Activated CD4-positive, alpha-beta memory T cell treated with anti-CD3 and anti-CD28 coated beads for 36 hours (primary cell): ENCODE data around the gene SLC43A1. TPM values are rescaled to one million over a fixed set of nuclear protein-coding genes. Genes with fewer than 3 reads are reported as not detected.
A peak's percentile ranks its signal among the peaks of the same experiment; 100 is the strongest.

Source experiments
- CTCF ChIA-PET: fragments of 350-600 bp; sonication (Branson Sonifier 250); formaldehyde crosslinking; loops from one replicate; lab custom pipeline; 2021; ENCODE audit warnings: antibody characterized with exemption, inconsistent platforms; lab: Charles Lee
- POLR2A ChIA-PET: fragments of 350-600 bp; sonication (Branson Sonifier 250); formaldehyde crosslinking; loops from one replicate; lab custom pipeline; 2021; ENCODE audit warnings: antibody characterized with exemption; lab: Charles Lee
- DNase-seq: peaks from one replicate; pipeline ENCODE4 v3.0.0-alpha.2; 2020
- H3K27ac Mint-ChIP-seq: one replicate; pipeline ENCODE4 v1.8.0; 2021; ENCODE audit warnings: mixed read lengths
- H3K27me3 Mint-ChIP-seq: one replicate; pipeline ENCODE4 v1.8.0; 2021; ENCODE audit warnings: mixed read lengths
- H3K36me3 Mint-ChIP-seq: one replicate; pipeline ENCODE4 v1.8.0; 2021; ENCODE audit warnings: mixed read lengths
- H3K4me1 Mint-ChIP-seq: one replicate; pipeline ENCODE4 v1.8.0; 2021; ENCODE audit warnings: low read depth, mixed read lengths
- H3K4me3 Mint-ChIP-seq: one replicate; pipeline ENCODE4 v1.8.0; 2021; ENCODE audit warnings: mild to moderate bottlenecking, mixed read lengths
- H3K9me3 Mint-ChIP-seq: one replicate; pipeline ENCODE4 v1.8.0; 2021; ENCODE audit warnings: mixed read lengths
- intact Hi-C: fragments of 100-400 bp; cut with micrococcal nuclease; formaldehyde crosslinking; loops from one replicate; pipeline ENCODE4 v1.15.1; 2023
- total RNA-seq, 2 experiments: library from RNA; stranded (reverse); gene quantifications; one replicate each; pipeline ENCODE4 v1.2.3, GENCODE V29; 2021

SLC43A1 gene
- total RNA-seq, 2 experiments from 2014 or later = 23.1 to 23.3 TPM

- DNase-seq = no peak
- H3K4me1 Mint-ChIP-seq = no peaks in the 10 kb centered on the region
- intact Hi-C loops = no loop called here
- no peaks in the 10 kb centered on the region for H3K36me3 Mint-ChIP-seq
- H3K4me3 Mint-ChIP-seq = no peak overlapping the region
- H3K9me3 Mint-ChIP-seq = no peaks in the 10 kb centered on the region
- no peaks in the 10 kb centered on the region for H3K27me3 Mint-ChIP-seq
- no peak overlapping the region for H3K27ac Mint-ChIP-seq
- ChIA-PET CTCF (interaction anchor here (0.7 to 1.2 kb wide), 3 partner anchors 11 to 72 kb away, joined by 3 to 4 read pairs (median 3); no protein-coding TSS in a partner anchor), POLR2A (no interaction called here)
Measured at GRCh38 chr11:57467508-57468157, 47.9 kb downstream of the SLC43A1 start.

GRCh38 chr11:57466680-57467079 lies 48.8 kb downstream of the SLC43A1 start:
- H3K27ac Mint-ChIP-seq = no peak overlapping the region
- H3K27me3 Mint-ChIP-seq = peaks cover 6% of the 10 kb centered on the region
- H3K4me1 Mint-ChIP-seq = no peaks in the 10 kb centered on the region
- H3K4me3 Mint-ChIP-seq = no peak overlapping the region
- intact Hi-C loops = no loop called here
- H3K9me3 Mint-ChIP-seq = no peaks in the 10 kb centered on the region
- no peak for DNase-seq
- CTCF ChIA-PET = interaction anchor here (1.3 kb wide), 2 partner anchors 10 to 17 kb away, joined by 5 to 6 read pairs; no protein-coding TSS in a partner anchor
- POLR2A ChIA-PET = no interaction called here
- no peaks in the 10 kb centered on the region for H3K36me3 Mint-ChIP-seq

- H3K27ac Mint-ChIP-seq = no peak overlapping the region
- H3K27me3 Mint-ChIP-seq = peaks cover 19% of the 10 kb centered on the region
- no peaks in the 10 kb centered on the region for H3K9me3 Mint-ChIP-seq
- POLR2A ChIA-PET = interaction anchor here (1.0 kb wide), 1 partner anchor 126 kb away, joined by 3 read pairs; no protein-coding TSS in a partner anchor
- no peaks in the 10 kb centered on the region for H3K36me3 Mint-ChIP-seq
- no peak overlapping the region for H3K4me3 Mint-ChIP-seq
- H3K4me1 Mint-ChIP-seq = peaks cover 6% of the 10 kb centered on the region
- CTCF ChIA-PET = interaction anchor here (0.8 to 1.6 kb wide), 4 partner anchors 16 to 177 kb away, joined by 3 to 5 read pairs (median 3); no protein-coding TSS in a partner anchor
- DNase-seq = no peak
- intact Hi-C loops = no loop called here
Measured at GRCh38 chr11:57464539-57465181, 50.8 kb downstream of the SLC43A1 start.

- no peak overlapping the region for H3K4me3 Mint-ChIP-seq
- H3K9me3 Mint-ChIP-seq = no peaks in the 10 kb centered on the region
- DNase-seq = no peak
- ChIA-PET CTCF (interaction anchor here (0.8 to 1.6 kb wide), 5 partner anchors 9 to 178 kb away, joined by 3 to 5 read pairs (median 3); no protein-coding TSS in a partner anchor), POLR2A (no interaction called here)
- H3K27me3 Mint-ChIP-seq = peaks cover 23% of the 10 kb centered on the region
- H3K36me3 Mint-ChIP-seq = no peaks in the 10 kb centered on the region
- peaks cover 11% of the 10 kb centered on the region for H3K4me1 Mint-ChIP-seq
- intact Hi-C loops = no loop called here
- no peak overlapping the region for H3K27ac Mint-ChIP-seq
Measured at GRCh38 chr11:57463671-57464538, 51.6 kb downstream of the SLC43A1 start.

DNA sequence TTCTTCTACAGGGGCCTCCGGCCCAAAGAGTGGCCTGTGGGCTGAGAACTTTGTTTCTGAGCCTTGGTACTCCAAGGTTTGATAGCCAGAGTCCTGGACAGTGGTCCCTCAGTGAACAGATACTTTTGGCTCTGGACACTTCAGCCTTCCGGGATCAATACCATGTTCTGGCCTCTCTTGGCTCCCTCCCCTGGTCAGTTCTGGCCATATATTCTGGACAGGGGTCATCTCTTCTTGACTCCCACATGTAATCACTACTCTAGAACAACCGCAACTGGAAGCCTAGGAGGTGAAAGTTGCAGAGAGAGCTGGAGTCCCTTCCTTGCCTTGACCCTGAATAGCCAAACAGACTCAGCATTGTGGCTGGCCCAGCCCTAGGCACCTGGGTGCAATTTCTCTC lies 52.9 kb downstream of the SLC43A1 start:
- intact Hi-C loops = no loop called here
- no peak overlapping the region for H3K4me3 Mint-ChIP-seq
- H3K9me3 Mint-ChIP-seq = no peaks in the 10 kb centered on the region
- POLR2A ChIA-PET = no interaction called here
- H3K27ac Mint-ChIP-seq = no peak overlapping the region
- CTCF ChIA-PET = interaction anchor here (1.1 to 1.6 kb wide), 2 partner anchors 10 to 18 kb away, joined by 3 to 5 read pairs; no protein-coding TSS in a partner anchor
- DNase-seq = no peak
- H3K4me1 Mint-ChIP-seq = peaks cover 20% of the 10 kb centered on the region
- no peaks in the 10 kb centered on the region for H3K36me3 Mint-ChIP-seq
- peaks cover 31% of the 10 kb centered on the region for H3K27me3 Mint-ChIP-seq

- CTCF ChIA-PET = interaction anchor here (0.8 to 1.9 kb wide), 2 partner anchors 31 to 106 kb away, joined by 3 to 5 read pairs; partner anchors contain the start of gene UBE2L6
- intact Hi-C loops = no loop called here
- no peak overlapping the region for H3K4me3 Mint-ChIP-seq
- H3K27ac Mint-ChIP-seq = no peak overlapping the region
- H3K9me3 Mint-ChIP-seq = no peaks in the 10 kb centered on the region
- POLR2A ChIA-PET = no interaction called here
- no peak for DNase-seq
- H3K4me1 Mint-ChIP-seq = peaks cover 24% of the 10 kb centered on the region
- no peaks in the 10 kb centered on the region for H3K36me3 Mint-ChIP-seq
- peaks cover 35% of the 10 kb centered on the region for H3K27me3 Mint-ChIP-seq
Measured at GRCh38 chr11:57461841-57462489, 53.5 kb downstream of the SLC43A1 start.

- peaks cover 25% of the 10 kb centered on the region for H3K4me1 Mint-ChIP-seq
- H3K4me3 Mint-ChIP-seq = peak overlapping the region; percentile 23
- no peaks in the 10 kb centered on the region for H3K9me3 Mint-ChIP-seq
- H3K36me3 Mint-ChIP-seq = no peaks in the 10 kb centered on the region
- no peak overlapping the region for H3K27ac Mint-ChIP-seq
- POLR2A ChIA-PET = interaction anchor here (1.2 kb wide), 1 partner anchor 12 kb away, joined by 3 read pairs; no protein-coding TSS in a partner anchor
- intact Hi-C loops = loop anchor here (1.0 kb wide), 1 partner anchor 36 kb away; no protein-coding TSS in a partner anchor
- DNase-seq = no peak
- CTCF ChIA-PET = interaction anchor here (0.7 to 6.7 kb wide), 11 partner anchors 13 to 126 kb away, joined by 3 to 185 read pairs (median 17); partner anchors contain the start of genes SLC43A1, SSRP1 and UBE2L6
- peaks cover 36% of the 10 kb centered on the region for H3K27me3 Mint-ChIP-seq
Measured at GRCh38 chr11:57460758-57461749, 54.4 kb downstream of the SLC43A1 start.

- DNase-seq = peak; percentile 72
- Mint-ChIP-seq H3K27me3 (peaks cover 39% of the 10 kb centered on the region), H3K4me3 (peak within 1 kb of the TSS; percentile 75), H3K9me3 (no peaks in the 10 kb centered on the region), H3K27ac (no peak within 1 kb of the TSS), H3K4me1 (peaks cover 25% of the 10 kb centered on the region), H3K36me3 (no peaks in the 10 kb centered on the region)
- intact Hi-C loops = loop anchor here (1.0 kb wide), 1 partner anchor 35 kb away; no protein-coding TSS in a partner anchor
- ChIA-PET POLR2A (interaction anchor here (0.7 to 1.3 kb wide), 3 partner anchors 13 to 18 kb away, joined by 3 read pairs; no protein-coding TSS in a partner anchor), CTCF (interaction anchor here (0.7 to 6.7 kb wide), 16 partner anchors 13 to 125 kb away, joined by 3 to 185 read pairs (median 6); partner anchors contain the start of genes SLC43A1, SSRP1 and UBE2L6)
Measured at GRCh38 chr11:57460022-57460757, 55.3 kb downstream of the SLC43A1 start, which contains the start of gene RTN4RL2. Gene RTN4RL2 (plus strand): TSS chr11:57460528. CDS start chr11:57460866, 338 bp downstream.

DNA sequence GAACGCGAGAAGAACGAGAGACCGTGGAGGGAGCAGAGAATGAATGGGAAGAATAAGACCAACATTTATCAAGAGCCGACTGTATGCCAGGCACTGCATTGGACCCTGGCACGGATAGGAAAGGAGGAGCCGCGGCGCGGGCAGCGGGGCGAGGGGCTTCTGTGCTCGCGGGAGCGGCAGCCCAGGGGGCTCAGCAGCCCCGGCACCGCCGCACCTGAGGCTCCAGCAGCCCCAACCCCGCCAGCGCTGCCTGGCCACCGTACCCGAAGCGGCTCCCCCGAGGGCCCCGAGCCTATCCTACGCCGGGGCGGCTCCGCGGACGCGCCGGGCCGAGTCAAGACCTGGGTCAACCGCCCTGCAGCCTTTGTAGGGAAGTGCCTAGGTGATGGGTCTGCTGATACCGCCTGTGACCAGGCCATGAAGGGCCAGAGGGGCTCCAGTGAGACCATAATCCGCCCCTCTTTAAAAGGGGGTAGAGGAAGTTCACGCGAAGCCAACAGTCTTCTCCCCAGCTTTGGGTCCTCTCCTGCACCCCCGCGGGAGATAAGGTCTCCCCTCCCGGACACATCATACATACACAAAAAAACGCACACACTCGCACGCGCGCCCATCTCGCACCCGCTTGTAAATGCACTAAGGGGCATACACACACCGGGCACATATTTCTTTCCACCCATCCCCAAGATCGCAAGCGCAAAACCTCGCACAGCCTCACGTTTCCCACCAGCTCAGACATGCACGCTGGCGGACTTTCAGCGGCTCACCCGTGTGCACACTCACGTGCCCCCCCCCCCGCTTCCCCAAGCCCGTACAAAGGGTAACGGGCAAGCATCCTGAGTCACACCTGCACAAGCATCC lies 56.1 kb downstream of the SLC43A1 start:
- Mint-ChIP-seq H3K9me3 (no peaks in the 10 kb centered on the region), H3K27me3 (peaks cover 39% of the 10 kb centered on the region), H3K36me3 (no peaks in the 10 kb centered on the region), H3K4me3 (peak overlapping the region; percentile 75), H3K4me1 (peaks cover 25% of the 10 kb centered on the region), H3K27ac (no peak overlapping the region)
- intact Hi-C loops = loop anchor here (1.0 to 5.0 kb wide), 5 partner anchors 33 to 185 kb away; partner anchors contain the start of gene SLC43A1
- CTCF ChIA-PET = interaction anchor here (0.6 to 6.7 kb wide), 39 partner anchors 11 to 1064 kb away, joined by 3 to 185 read pairs (median 7); partner anchors contain the start of genes SLC43A1, SLC43A3 and TIMM10
- peak; percentile 50 for DNase-seq
- POLR2A ChIA-PET = interaction anchor here (0.6 to 1.3 kb wide), 3 partner anchors 15 to 72 kb away, joined by 3 read pairs; no protein-coding TSS in a partner anchor
